Heart left ventricle (tissue), 13 donors: ENCODE measurements around the gene RFT1.

Experiments used
- CTCF ChIP-seq, 12 donors: fragments of 200-600 bp; sonication (generic) in 4 of 12; IDR thresholded peaks; one replicate each; pipeline versions ENCODE4 v1.5.0 to v1.8.0; 2018 to 2022; ENCODE audit warnings: antibody characterized with exemption in 12 of 12, mild to moderate bottlenecking in 5 of 12
- POLR2A ChIP-seq, 2 donors: fragments of 450-650 bp; IDR thresholded peaks; one replicate each; pipeline ENCODE4 v1.6.1; 2017; ENCODE audit warnings: antibody characterized with exemption in 2 of 2, mild to moderate bottlenecking in 2 of 2, moderate library complexity in 2 of 2
- donor health status: ischemic (EF 13 %, LVEDD 7.1; RV severe dilation, severe dysfunction).
- donor health status: DM: no; HTN: yes; CAD: no.
- donor health status: DM: no; HTN: no; CAD: no.
- donor health status: ischemic (EF 25% LVEDD 6.9; RV normal size, moderate dysfunction).
- donor health status: ischemic (EF 25% LVEDD 5.7; RV mildly dilated, moderate dysfunction).
- donor health status: ischemic (EF 35%, LVEDD 5.7; RV mildly dilated, moderate dysfunction).
- donor health status: nonischemic (EF 11% LVEDD 7.7; RV severe dilation, severe dysfunction).
- donor health status: DM: yes; HTN: yes; CAD: no.
- donor health status: PGD.
- donor health status: ischemic (EF 29% LVEDD 5.4; RV normal size, mild dysfunction).
- donor health status: nonischemic (EF 23%, LVEDD 6.1; RV moderate dilation, normal function).

GRCh38 chr3:53159156-53160060 lies 29.2 kb upstream of the RFT1 start:
- TF ChIP-seq CTCF (IDR thresholded peaks at IDR 0.05) (peak in 2 of 12 donors; percentile 7 to 19), POLR2A (IDR thresholded peaks at IDR 0.05) (no peak)
